GM12872 (cell line): ENCODE data around the gene PLEKHH2.

ENCODE experiments used
- TF ChIP-seq, protein P1 (sequence below): IDR thresholded peaks from 3 replicates; pipeline ENCODE4 v1.5.1; 2011; ENCODE audit warnings: low read depth, mild to moderate bottlenecking, low read length, moderate library complexity; ENCODE audit not compliant: insufficient read depth

PLEKHH2 gene

DNA sequence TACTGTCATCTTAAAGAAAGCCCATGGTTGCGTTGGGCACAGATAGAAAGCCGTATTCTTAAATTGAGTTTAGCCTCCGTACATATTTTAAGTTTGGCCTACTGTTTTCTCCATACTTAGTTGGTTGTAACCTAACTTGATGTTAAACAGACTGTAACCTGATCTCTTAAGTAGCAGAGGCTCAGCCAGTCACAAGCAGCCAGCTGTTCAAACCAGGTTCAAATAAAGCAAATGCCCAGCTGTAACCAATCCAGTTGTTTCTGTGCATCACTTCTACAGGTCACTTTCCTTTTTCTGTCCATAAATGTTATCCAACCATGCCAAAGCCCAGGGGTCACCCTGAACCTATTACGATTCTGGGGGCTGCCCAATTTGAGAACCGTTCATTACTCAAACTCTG, 31.2 kb upstream of the PLEKHH2 start:
- TF ChIP-seq, protein P1, sequence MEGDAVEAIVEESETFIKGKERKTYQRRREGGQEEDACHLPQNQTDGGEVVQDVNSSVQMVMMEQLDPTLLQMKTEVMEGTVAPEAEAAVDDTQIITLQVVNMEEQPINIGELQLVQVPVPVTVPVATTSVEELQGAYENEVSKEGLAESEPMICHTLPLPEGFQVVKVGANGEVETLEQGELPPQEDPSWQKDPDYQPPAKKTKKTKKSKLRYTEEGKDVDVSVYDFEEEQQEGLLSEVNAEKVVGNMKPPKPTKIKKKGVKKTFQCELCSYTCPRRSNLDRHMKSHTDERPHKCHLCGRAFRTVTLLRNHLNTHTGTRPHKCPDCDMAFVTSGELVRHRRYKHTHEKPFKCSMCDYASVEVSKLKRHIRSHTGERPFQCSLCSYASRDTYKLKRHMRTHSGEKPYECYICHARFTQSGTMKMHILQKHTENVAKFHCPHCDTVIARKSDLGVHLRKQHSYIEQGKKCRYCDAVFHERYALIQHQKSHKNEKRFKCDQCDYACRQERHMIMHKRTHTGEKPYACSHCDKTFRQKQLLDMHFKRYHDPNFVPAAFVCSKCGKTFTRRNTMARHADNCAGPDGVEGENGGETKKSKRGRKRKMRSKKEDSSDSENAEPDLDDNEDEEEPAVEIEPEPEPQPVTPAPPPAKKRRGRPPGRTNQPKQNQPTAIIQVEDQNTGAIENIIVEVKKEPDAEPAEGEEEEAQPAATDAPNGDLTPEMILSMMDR, result no peak

DNA sequence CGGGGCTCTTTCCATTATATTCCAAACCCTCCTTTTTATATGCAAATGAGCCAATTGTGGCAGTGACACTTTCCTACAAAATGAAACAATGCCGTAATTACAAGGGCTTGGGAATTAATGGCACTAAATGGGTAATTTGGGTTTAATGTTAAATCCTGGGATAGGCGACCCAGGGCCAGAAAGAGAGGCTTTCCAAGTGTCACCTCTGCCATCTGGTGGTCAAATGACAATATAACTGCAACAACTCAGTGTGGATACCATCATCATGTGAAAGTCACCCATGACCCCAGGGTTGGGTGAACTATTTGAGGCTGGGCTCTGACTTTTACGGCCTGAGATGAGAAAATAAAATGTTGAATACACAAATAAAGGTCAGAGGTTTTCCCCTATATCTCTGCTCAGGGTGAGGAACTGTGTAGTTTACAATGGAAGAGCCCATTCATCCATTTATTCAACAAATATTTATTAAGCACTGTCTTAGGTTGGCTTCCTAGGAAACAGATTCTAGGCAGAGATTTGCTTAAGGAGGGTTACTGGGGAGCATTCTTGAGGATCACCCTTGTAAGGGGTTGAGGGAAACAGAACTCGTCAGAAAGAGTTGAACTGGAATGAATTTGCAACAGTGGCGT, 27.7 kb upstream of the PLEKHH2 start:
- TF ChIP-seq, protein P1, result peak; percentile 75

DNA sequence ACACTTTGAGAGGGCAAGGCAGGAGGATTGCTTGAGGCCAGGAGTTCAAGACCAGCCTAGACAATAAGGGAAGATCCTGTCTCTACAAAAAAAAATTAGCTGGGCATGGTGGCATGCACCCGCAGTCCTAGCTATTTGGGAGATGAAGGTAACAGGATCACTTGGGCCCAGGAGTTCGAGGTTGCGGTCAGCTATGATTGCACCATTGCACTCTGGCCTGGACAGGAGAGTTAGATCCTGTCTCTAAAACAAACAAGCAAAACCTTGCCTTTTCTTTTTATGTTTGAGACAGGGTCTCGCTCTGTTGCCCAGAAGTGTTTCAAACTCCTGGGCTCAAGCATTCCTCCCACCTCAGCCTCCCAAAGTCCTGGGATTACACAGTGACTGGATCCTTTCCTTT, 26.7 kb upstream of the PLEKHH2 start:
- TF ChIP-seq, protein P1, result no peak

DNA sequence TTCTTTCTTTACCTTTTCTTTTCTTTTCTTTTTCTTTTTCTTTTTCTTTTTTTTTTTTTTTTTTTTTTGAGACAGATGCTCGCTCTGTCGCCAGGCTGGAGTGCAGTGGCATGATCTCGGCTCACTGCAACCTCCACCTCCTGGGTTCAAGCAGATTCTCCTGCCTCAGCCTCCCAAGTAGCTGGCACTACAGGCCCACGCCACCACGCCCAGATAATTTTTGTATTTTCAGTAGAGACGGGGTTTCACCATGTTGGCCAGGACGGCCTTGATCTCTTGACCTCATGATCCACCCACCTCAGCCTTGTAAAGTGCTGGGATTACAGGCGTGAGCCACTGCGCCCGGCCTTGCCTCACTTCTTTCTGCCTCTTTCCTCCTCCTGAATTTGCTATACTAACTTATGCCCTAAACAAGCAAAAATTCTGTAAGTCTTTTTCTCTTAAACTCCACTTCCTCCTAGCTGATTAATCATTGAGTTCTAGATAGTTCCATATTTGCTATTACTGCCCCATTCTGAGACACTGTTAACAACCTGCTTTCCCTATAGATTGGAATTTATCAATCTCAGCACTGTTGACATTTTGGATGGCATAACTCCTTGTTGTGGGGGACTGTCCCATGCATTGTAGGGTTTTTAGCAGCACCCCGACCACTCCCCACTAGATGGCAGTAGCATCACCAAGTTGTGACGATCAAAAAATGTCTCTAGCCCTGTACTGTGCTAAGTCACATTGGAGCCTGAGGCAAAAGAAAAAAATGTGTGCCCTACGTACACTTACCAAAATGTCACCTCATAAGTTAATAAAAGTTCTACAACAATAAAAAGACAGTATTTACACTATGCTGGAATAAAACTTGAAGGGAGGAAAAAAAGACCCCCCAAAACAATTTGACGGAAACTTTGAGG, 24.8 kb upstream of the PLEKHH2 start:
- TF ChIP-seq, protein P1, result peak; percentile 82

DNA sequence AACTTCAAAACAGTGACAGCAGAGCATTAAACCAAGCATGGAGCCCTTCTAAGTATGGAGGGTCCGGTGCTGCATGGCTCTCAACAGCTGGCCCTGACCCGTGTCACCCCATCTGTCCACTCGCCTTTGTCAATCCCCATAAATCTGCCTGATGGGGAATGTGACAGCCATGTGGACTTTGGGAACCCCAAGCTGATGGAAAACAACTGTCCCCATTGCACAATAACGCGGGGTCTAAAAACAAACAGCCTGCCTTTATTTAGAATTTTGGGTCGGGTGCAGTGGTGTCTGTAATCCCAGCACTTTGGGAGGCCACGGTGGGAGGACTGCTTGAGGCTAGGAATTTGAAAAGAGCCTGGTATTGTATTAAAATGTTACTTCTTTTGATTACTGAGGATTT, 24.1 kb upstream of the PLEKHH2 start:
- TF ChIP-seq, protein P1, result no peak

DNA sequence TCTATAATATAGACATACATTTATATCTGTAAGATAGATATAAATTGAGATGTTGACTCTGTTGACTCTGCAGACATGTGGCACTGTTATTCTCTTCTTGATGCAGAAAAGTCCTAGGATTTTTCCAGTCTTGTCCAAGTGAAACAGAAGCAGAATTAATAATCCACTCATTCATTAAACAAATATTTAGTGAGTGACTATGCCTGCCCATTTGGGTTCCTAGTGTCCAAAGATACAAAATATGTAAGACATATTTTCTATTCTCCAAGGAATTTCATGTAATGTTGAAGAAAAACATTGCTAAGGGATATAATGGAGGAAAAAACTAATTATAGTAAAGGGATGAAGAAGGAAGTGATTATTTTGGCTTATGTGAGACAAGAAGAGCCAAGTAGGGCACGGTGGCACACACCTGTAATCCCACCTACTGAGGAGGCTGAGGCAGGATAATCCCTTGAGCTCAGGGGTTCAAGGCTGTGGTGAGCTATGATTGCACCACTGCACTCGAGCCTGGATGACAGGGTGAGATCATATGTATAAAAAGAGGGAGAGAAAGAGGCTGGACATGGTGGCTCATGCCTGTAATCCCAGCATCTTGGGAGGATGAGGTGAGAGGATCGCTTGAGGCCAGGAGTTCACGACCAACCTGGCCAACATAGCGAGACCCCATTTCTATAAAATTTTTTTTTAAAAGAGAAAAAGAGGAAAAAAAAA, 19.9 kb upstream of the PLEKHH2 start:
- TF ChIP-seq, protein P1, result no peak

DNA sequence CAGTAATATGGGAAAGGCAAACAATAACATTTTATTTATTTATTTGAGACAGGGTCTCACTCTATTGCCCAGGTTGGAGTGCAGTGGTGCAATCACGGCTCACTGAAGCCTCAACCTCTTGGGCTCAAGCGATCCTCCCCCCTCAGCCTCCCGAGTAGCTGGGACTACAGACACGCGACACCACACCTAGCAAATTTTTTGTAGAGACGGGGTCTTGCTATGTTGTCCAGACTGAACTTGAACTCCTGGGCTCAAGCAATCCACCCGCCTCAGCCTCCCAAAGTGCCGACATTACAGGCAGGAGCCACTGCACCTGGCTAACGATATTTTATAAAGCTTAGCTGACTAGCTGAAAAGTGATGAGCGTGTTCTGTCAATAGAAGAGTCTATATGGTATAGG, 17.5 kb upstream of the PLEKHH2 start:
- TF ChIP-seq, protein P1, result no peak
